HCT116 (cell line): Measurements from ENCODE around the gene HYI. TPM values are rescaled to one million over a fixed set of nuclear protein-coding genes. Genes with fewer than 3 reads are reported as not detected.

Source experiments
- ATAC-seq: fragments of 200-7000 bp; cut with Tn5 transposase; 2 replicates; pipeline ENCODE4 v1.9.1; 2020; ENCODE audit warnings: mild to moderate bottlenecking, moderate library complexity
- BruUV-seq: library from RNA; stranded (reverse); fragments of 400-500 nt; replicated peaks from 2 replicates; lab custom pipeline; 2021; lab: Mats Ljungman, UMichigan
- CTCF ChIA-PET: fragments of 300-600 bp; sonication (Branson Sonifier 250); formaldehyde crosslinking; loops from one replicate; lab custom pipeline; 2021; ENCODE audit warnings: antibody characterized with exemption; lab: Charles Lee
- POLR2A ChIA-PET: fragments of 300-600, 350-600 bp; sonication (Branson Sonifier 250); formaldehyde crosslinking; loops from one replicate; lab custom pipeline; 2021; ENCODE audit warnings: antibody characterized with exemption; lab: Charles Lee
- RAD21 ChIA-PET, 2 experiments: fragments of 300-600 bp; sonication (Branson Sonifier 250); formaldehyde crosslinking; loops; one replicate each; lab custom pipeline; 2023; ENCODE audit warnings: low total read pairs in 2 of 2; ENCODE audit not compliant: uncharacterized antibody in 2 of 2, unreplicated experiment in 2 of 2, low non-redundant PET in 1 of 2; lab: Charles Lee
- DNase-seq: peaks from one replicate; pipeline ENCODE4 v3.0.0-alpha.2; 2010; ENCODE audit warnings: low read depth, low spot score
- H2AFZ ChIP-seq: fragments of 200-600 bp; shearing (Covaris generic), sonication (generic); 2 replicates; pipeline ENCODE4 v1.6.1; 2017; ENCODE audit warnings: low read depth, mixed run types, mixed read lengths, antibody characterized with exemption, low read length; ENCODE audit not compliant: poor library complexity, severe bottlenecking
- H3K27ac ChIP-seq: 2 replicates; pipeline ENCODE4 v1.5.1; 2012; ENCODE audit warnings: low read depth, low read length
- H3K27me3 ChIP-seq: fragments of 200-600 bp; sonication (generic); 2 replicates; pipeline ENCODE4 v1.6.1; 2016; ENCODE audit warnings: mixed run types, low read length, mixed read lengths; ENCODE audit not compliant: insufficient read depth
- H3K36me3 ChIP-seq, 2 experiments: fragments of 200-500 bp in 1 of 2; fragments of 200-600 bp in 1 of 2; sonication (Bioruptor generic) in 1 of 2; sonication (generic) in 1 of 2; 2 replicates each; pipeline versions ENCODE4 v1.5.1 to v1.6.1; 2014 to 2016; ENCODE audit warnings: low read length in 2 of 2, inconsistent platforms in 1 of 2, mixed read lengths in 1 of 2, mixed run types in 1 of 2; ENCODE audit not compliant: insufficient read depth in 2 of 2, control insufficient read depth in 1 of 2
- H3K4me1 ChIP-seq, 2 experiments: fragments of 200-600 bp in 1 of 2; sonication (generic) in 1 of 2; 2 replicates each; pipeline versions ENCODE4 v1.5.1 to v1.6.1; 2012 to 2017; ENCODE audit warnings: low read length in 2 of 2, inconsistent platforms in 1 of 2, mild to moderate bottlenecking in 1 of 2, mixed read lengths in 1 of 2, mixed run types in 1 of 2, moderate library complexity in 1 of 2; ENCODE audit not compliant: insufficient read depth in 2 of 2, control insufficient read depth in 1 of 2
- H3K4me2 ChIP-seq: fragments of 200-600 bp; sonication (generic); 2 replicates; pipeline ENCODE4 v1.6.1; 2017; ENCODE audit warnings: mixed run types, low read length, mixed read lengths
- H3K4me3 ChIP-seq, 2 experiments: fragments of 200-600 bp in 1 of 2; sonication (generic) in 1 of 2; replicated peaks in 1 of 2; 2 replicates each; pipeline ENCODE4 v1.5.1; 2011 to 2016; ENCODE audit warnings: low read length in 2 of 2, control low read depth in 1 of 2, low read depth in 1 of 2, mild to moderate bottlenecking in 1 of 2, mixed read lengths in 1 of 2, mixed run types in 1 of 2
- H3K79me2 ChIP-seq: fragments of 200-600 bp; sonication (generic); 2 replicates; pipeline ENCODE4 v1.6.1; 2017; ENCODE audit warnings: mild to moderate bottlenecking, mixed run types, low read length, moderate library complexity, mixed read lengths; ENCODE audit not compliant: insufficient read depth
- H3K9ac ChIP-seq: fragments of 200-600 bp; sonication (generic); 2 replicates; pipeline ENCODE4 v1.6.1; 2016; ENCODE audit warnings: low read length, mixed read lengths
- H3K9me2 ChIP-seq: fragments of 200-600 bp; sonication (generic), shearing (Covaris generic); 2 replicates; pipeline ENCODE4 v1.6.1; 2017; ENCODE audit warnings: mixed run types, mild to moderate bottlenecking, moderate library complexity; ENCODE audit not compliant: insufficient read depth
- H3K9me3 ChIP-seq, 2 experiments: fragments of 200-500 bp in 1 of 2; fragments of 200-600 bp in 1 of 2; sonication (Bioruptor generic) in 1 of 2; sonication (generic) in 1 of 2; 2 replicates each; pipeline ENCODE4 v1.6.1; 2014 to 2017; ENCODE audit warnings: low read length in 2 of 2, mixed read lengths in 2 of 2, inconsistent platforms in 1 of 2, low read depth in 1 of 2, mild to moderate bottlenecking in 1 of 2, mixed run types in 1 of 2, moderate library complexity in 1 of 2; ENCODE audit not compliant: control insufficient read depth in 1 of 2, insufficient read depth in 1 of 2
- H4K20me1 ChIP-seq: fragments of 200-600 bp; sonication (generic), shearing (Covaris generic); 2 replicates; pipeline ENCODE4 v1.6.1; 2017; ENCODE audit warnings: mixed run types, mild to moderate bottlenecking, moderate library complexity; ENCODE audit not compliant: insufficient read depth
- CBX3 ChIP-seq: IDR thresholded peaks from 2 replicates; pipeline ENCODE4 v1.6.1; 2012; ENCODE audit warnings: low read depth
- CEBPB ChIP-seq: IDR thresholded peaks from 2 replicates; pipeline ENCODE4 v1.6.1; 2012; ENCODE audit warnings: low read depth
- EGR1 ChIP-seq: IDR thresholded peaks from 2 replicates; pipeline ENCODE4 v1.6.1; 2012; ENCODE audit warnings: low read depth
- EZH2 ChIP-seq: fragments of 200-600 bp; sonication (generic); IDR thresholded peaks from 2 replicates; pipeline ENCODE4 v1.6.1; 2017; ENCODE audit warnings: antibody characterized with exemption, mixed run types
- JUND ChIP-seq: IDR thresholded peaks from 2 replicates; pipeline ENCODE4 v1.6.1; 2012
- POLR2AphosphoS5 ChIP-seq: IDR thresholded peaks from 2 replicates; pipeline ENCODE4 v1.6.1; 2011; ENCODE audit warnings: mild to moderate bottlenecking, low read depth, low read length, moderate library complexity
- RAD21 ChIP-seq: IDR thresholded peaks from 2 replicates; pipeline ENCODE4 v1.6.1; 2012; ENCODE audit warnings: low read depth, mild to moderate bottlenecking
- SIN3A ChIP-seq: IDR thresholded peaks from 2 replicates; pipeline ENCODE4 v1.6.1; 2012; ENCODE audit warnings: low read depth
- SP1 ChIP-seq: IDR thresholded peaks from 2 replicates; pipeline ENCODE4 v1.6.1; 2012; ENCODE audit warnings: low read depth
- TCF7L2 ChIP-seq: IDR thresholded peaks from 2 replicates; pipeline ENCODE4 v1.7.0; 2011; ENCODE audit warnings: borderline replicate concordance, inconsistent platforms; ENCODE audit not compliant: insufficient read depth, insufficient read length; ENCODE audit errors: extremely low read depth
- YY1 ChIP-seq: IDR thresholded peaks from 2 replicates; pipeline ENCODE4 v1.6.1; 2011; ENCODE audit warnings: low read length, low read depth, moderate library complexity, mild to moderate bottlenecking; ENCODE audit not compliant: insufficient replicate concordance; ENCODE audit errors: extremely low read depth
- ZFX ChIP-seq: fragments of 450-650 bp; IDR thresholded peaks from 2 replicates; pipeline ENCODE4 v1.6.1; 2017
- intact Hi-C: fragments of 100-400 bp; cut with micrococcal nuclease; formaldehyde crosslinking; loops from 2 replicates; pipeline ENCODE4 v1.10.0; 2022
- total RNA-seq: library from RNA; stranded (reverse); gene quantifications from one replicate; pipeline ENCODE4 v1.2.1, GENCODE V29; 2021; ENCODE audit not compliant: unreplicated experiment
- TF ChIP-seq, protein P1 (sequence below): IDR thresholded peaks from 2 replicates; pipeline ENCODE4 v1.6.1; 2011; ENCODE audit warnings: mild to moderate bottlenecking, low read length, moderate library complexity; ENCODE audit not compliant: insufficient replicate concordance; ENCODE audit errors: extremely low read depth
- TF ChIP-seq, protein P2 (sequence below): IDR thresholded peaks from 2 replicates; pipeline ENCODE4 v1.6.1; 2012; ENCODE audit warnings: low read depth
- TF ChIP-seq, protein P3 (sequence below): IDR thresholded peaks from 2 replicates; pipeline ENCODE4 v1.6.1; 2012
- TF ChIP-seq, protein P4 (sequence below): IDR thresholded peaks from 2 replicates; pipeline ENCODE4 v1.6.1; 2012

Gene HYI
- total RNA-seq, 1 experiment from 2014 or later = 13.9 TPM

DNA sequence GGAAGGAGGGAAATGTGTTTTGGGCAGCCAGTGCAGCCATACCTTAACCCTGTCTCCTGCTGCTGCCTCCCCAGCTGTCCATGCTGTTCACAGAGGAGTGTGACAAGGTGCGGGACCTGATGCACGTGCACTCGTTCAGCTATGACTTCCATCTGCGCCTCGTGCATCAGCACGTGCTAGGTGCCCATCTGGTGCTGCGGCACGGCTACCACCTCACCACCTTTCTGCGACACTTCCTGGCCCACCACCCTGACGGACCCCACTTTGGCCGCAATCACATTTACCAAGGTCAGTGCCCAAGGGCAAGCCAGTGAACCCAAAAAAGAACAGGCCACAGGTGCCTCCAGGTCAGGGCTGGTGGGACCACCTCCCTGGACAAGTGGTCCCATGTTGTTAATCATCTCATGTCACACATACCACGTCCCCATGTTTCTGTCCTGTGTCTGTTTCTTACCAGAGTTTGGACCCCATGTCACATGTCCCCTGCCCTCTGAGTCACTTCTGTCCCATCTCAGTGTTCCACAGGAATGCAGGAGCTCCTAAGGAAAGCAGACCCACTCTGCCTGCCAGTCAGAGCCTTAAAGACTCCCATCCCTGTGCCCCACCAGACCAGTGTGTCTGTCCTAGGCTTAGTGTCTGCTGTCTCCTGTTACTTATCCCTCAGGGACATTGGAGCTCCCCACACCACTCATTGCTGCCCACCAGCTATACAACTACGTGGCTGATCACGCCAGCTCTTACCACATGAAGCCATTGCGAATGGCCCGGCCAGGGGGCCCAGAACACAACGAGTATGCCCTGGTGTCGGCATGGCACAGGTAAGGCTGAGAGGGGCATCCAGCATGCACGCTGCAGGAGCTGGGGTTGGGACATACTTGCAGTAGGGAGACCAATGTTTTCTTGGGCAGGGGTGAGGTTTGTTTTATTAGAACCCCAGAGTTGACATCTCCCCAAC, 6.6 kb downstream of the HYI start (continued):
- TF ChIP-seq, protein P1, sequence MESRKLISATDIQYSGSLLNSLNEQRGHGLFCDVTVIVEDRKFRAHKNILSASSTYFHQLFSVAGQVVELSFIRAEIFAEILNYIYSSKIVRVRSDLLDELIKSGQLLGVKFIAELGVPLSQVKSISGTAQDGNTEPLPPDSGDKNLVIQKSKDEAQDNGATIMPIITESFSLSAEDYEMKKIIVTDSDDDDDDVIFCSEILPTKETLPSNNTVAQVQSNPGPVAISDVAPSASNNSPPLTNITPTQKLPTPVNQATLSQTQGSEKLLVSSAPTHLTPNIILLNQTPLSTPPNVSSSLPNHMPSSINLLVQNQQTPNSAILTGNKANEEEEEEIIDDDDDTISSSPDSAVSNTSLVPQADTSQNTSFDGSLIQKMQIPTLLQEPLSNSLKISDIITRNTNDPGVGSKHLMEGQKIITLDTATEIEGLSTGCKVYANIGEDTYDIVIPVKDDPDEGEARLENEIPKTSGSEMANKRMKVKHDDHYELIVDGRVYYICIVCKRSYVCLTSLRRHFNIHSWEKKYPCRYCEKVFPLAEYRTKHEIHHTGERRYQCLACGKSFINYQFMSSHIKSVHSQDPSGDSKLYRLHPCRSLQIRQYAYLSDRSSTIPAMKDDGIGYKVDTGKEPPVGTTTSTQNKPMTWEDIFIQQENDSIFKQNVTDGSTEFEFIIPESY = no peak
- no peak for TF ChIP-seq EGR1
- no peak for TF ChIP-seq SIN3A
- no peak for TF ChIP-seq ZFX
- no peak for TF ChIP-seq TCF7L2
- TF ChIP-seq, all 23 proteins: peak for 0

DNA sequence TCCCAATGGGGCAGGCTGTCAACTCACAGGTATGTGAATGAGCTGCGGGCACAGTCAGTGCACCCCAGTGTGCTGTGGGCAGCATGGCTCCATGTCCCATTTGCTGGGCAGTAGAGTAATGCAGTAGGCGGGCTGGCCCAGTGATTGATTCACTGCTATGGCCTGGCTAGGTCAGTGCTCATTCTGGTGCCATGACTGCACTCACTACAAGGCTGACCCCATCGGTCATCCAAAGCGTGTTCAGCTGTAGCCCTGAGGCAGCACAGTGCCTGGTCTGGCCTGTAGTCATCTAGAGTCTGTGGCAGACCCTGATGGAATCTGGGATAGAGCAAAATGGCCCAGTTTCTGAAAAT, 7.4 kb downstream of the HYI start:
- no peaks in the 10 kb centered on the region for H4K20me1 ChIP-seq
- H3K27ac ChIP-seq = no peak overlapping the region
- no peaks in the 10 kb centered on the region for H3K79me2 ChIP-seq
- intact Hi-C loops = no loop called here
- no TSS peak for BruUV-seq
- ChIA-PET CTCF (no interaction called here), POLR2A (no interaction called here), RAD21 (no interaction called here)
- H3K9me2 ChIP-seq = no peaks in the 10 kb centered on the region
- peaks cover 0 to 7% of the 10 kb centered on the region in 2 experiments; a peak in 2 of 4 replicates for H3K4me1 ChIP-seq
- no peak overlapping the region for H3K4me2 ChIP-seq
- H3K36me3 ChIP-seq = peaks cover 0 to 15% of the 10 kb centered on the region in 2 experiments; a peak in 2 of 4 replicates
- no peaks in the 10 kb centered on the region for H3K27me3 ChIP-seq
- DNase-seq (no peak), ATAC-seq (no peak)
- H3K9ac ChIP-seq = no peak overlapping the region
- no peaks in the 10 kb centered on the region for H3K9me3 ChIP-seq
- no peak overlapping the region for H3K4me3 ChIP-seq
- TF ChIP-seq JUND (no peak), TCF7L2 (no peak), CEBPB (no peak), EGR1 (no peak), RAD21 (no peak), YY1 (no peak), CBX3 (no peak), SP1 (no peak), ZFX (no peak), EZH2 (no peak), POLR2AphosphoS5 (no peak)
- TF ChIP-seq, protein P2, sequence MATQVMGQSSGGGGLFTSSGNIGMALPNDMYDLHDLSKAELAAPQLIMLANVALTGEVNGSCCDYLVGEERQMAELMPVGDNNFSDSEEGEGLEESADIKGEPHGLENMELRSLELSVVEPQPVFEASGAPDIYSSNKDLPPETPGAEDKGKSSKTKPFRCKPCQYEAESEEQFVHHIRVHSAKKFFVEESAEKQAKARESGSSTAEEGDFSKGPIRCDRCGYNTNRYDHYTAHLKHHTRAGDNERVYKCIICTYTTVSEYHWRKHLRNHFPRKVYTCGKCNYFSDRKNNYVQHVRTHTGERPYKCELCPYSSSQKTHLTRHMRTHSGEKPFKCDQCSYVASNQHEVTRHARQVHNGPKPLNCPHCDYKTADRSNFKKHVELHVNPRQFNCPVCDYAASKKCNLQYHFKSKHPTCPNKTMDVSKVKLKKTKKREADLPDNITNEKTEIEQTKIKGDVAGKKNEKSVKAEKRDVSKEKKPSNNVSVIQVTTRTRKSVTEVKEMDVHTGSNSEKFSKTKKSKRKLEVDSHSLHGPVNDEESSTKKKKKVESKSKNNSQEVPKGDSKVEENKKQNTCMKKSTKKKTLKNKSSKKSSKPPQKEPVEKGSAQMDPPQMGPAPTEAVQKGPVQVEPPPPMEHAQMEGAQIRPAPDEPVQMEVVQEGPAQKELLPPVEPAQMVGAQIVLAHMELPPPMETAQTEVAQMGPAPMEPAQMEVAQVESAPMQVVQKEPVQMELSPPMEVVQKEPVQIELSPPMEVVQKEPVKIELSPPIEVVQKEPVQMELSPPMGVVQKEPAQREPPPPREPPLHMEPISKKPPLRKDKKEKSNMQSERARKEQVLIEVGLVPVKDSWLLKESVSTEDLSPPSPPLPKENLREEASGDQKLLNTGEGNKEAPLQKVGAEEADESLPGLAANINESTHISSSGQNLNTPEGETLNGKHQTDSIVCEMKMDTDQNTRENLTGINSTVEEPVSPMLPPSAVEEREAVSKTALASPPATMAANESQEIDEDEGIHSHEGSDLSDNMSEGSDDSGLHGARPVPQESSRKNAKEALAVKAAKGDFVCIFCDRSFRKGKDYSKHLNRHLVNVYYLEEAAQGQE = no peak
- TF ChIP-seq, protein P3, sequence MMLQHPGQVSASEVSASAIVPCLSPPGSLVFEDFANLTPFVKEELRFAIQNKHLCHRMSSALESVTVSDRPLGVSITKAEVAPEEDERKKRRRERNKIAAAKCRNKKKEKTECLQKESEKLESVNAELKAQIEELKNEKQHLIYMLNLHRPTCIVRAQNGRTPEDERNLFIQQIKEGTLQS = no peak
- TF ChIP-seq, protein P1 = no peak
- TF ChIP-seq, protein P4, sequence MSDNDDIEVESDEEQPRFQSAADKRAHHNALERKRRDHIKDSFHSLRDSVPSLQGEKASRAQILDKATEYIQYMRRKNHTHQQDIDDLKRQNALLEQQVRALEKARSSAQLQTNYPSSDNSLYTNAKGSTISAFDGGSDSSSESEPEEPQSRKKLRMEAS = no peak
- no peak overlapping the region for H2AFZ ChIP-seq
